ENCODE results near the gene COL13A1.

COL13A1 gene

DNA sequence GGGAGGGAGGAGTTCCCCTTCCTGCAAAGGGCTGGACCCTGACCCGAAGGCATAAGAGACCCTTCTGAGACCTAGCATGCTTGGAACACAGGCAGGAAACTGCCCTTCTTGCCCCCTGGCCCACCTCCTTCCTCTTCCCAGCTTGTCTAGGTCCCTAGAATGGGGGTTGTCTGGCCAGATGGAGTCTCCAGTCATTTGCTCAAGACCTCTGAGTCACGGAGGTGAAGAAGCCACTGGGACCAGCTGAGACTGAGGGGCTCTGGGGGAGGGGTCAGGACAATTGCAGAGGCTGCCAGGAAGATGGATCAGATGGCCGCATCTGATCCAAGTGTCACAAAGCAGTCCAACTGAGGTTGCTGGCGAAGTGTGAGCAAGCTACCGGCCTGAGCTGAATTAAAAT lies 46.2 kb downstream of the COL13A1 start:
- no peaks in the 10 kb centered on the region for H3K36me3 ChIP-seq (ENCODE audit: insufficient read depth, low read length)
- no peak overlapping the region for H3K4me2 ChIP-seq (ENCODE audit: low read length)
- no peaks in the 10 kb centered on the region for H3K9me2 ChIP-seq (ENCODE audit: low read depth, low read length)
- H3K9ac ChIP-seq (ENCODE audit: low read length), result no peak overlapping the region
- H3K27ac ChIP-seq (ENCODE audit: low read depth, low read length, poor library complexity, severe bottlenecking), result no peak overlapping the region
- no peak overlapping the region for H3K4me3 ChIP-seq (ENCODE audit: low read depth, low read length, poor library complexity, severe bottlenecking)
- H2AFZ ChIP-seq (ENCODE audit: low read length), result no peak overlapping the region
- TF ChIP-seq CTCF (IDR thresholded peaks at IDR 0.05; ENCODE audit: low read length) (no peak), EZH2 (IDR thresholded peaks at IDR 0.05; ENCODE audit: borderline replicate concordance, low read length) (no peak)
- no peaks in the 10 kb centered on the region for H3F3A ChIP-seq (ENCODE audit: insufficient read depth, low read length)
- 0 out of 2 replicates have a peak, but pooled peaks cover 14% of the 10 kb centered on the region for H3K27me3 ChIP-seq (ENCODE audit: insufficient read depth, low read length)
- no peaks in the 10 kb centered on the region for H3K9me3 ChIP-seq (ENCODE audit: low read length)
- H3K4me1 ChIP-seq (ENCODE audit: insufficient read depth, low read length, severe bottlenecking), result peaks cover 7% of the 10 kb centered on the region
- no peaks in the 10 kb centered on the region for H3K79me2 ChIP-seq (ENCODE audit: insufficient read depth, low read length)
- H4K20me1 ChIP-seq (ENCODE audit: insufficient read depth, low read length), result no peaks in the 10 kb centered on the region

- H3K9ac ChIP-seq (ENCODE audit: low read length), result no peak overlapping the region
- no peaks in the 10 kb centered on the region for H3K79me2 ChIP-seq (ENCODE audit: insufficient read depth, low read length)
- no peak overlapping the region for H3K4me3 ChIP-seq (ENCODE audit: low read depth, low read length, poor library complexity, severe bottlenecking)
- H4K20me1 ChIP-seq (ENCODE audit: insufficient read depth, low read length), result no peaks in the 10 kb centered on the region
- no peak overlapping the region for H3K27ac ChIP-seq (ENCODE audit: low read depth, low read length, poor library complexity, severe bottlenecking)
- H3K4me2 ChIP-seq (ENCODE audit: low read length), result no peak overlapping the region
- no peak overlapping the region for H2AFZ ChIP-seq (ENCODE audit: low read length)
- no peak for TF ChIP-seq CTCF (IDR thresholded peaks at IDR 0.05; ENCODE audit: low read length)
- TF ChIP-seq EZH2 (IDR thresholded peaks at IDR 0.05; ENCODE audit: borderline replicate concordance, low read length), result no peak
- H3F3A ChIP-seq (ENCODE audit: insufficient read depth, low read length), result no peaks in the 10 kb centered on the region
- H3K27me3 ChIP-seq (ENCODE audit: insufficient read depth, low read length), result 0 out of 2 replicates have a peak, but pooled peaks cover 14% of the 10 kb centered on the region
- H3K36me3 ChIP-seq (ENCODE audit: insufficient read depth, low read length), result no peaks in the 10 kb centered on the region
- no peaks in the 10 kb centered on the region for H3K9me3 ChIP-seq (ENCODE audit: low read length)
- no peaks in the 10 kb centered on the region for H3K9me2 ChIP-seq (ENCODE audit: low read depth, low read length)
- peaks cover 7% of the 10 kb centered on the region for H3K4me1 ChIP-seq (ENCODE audit: insufficient read depth, low read length, severe bottlenecking)
These were observed 46.7 kb downstream of the COL13A1 start for GRCh38 chr10:69848454-69848853.

DNA sequence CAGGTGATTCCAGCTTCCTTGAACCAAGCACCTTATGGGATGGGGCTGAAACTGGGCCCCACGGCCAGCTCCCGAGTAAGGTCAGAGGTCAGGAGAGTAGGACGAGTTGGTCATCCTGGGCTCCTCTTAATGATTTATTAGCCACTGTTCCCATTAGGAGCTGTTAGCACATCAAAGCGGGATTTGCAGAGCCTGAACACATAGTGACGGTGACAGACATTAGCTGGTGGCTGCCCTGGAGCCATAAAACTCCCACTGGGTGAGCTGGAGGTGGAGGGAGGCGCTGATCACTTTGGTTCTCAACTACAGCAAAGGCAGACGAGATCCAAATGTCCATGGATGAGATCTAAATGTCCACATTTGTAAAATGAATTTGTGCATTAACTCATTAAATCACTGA lies 48.1 kb downstream of the COL13A1 start:
- H3K36me3 ChIP-seq (ENCODE audit: insufficient read depth, low read length), result no peaks in the 10 kb centered on the region
- no peak overlapping the region for H2AFZ ChIP-seq (ENCODE audit: low read length)
- no peak overlapping the region for H3K4me3 ChIP-seq (ENCODE audit: low read depth, low read length, poor library complexity, severe bottlenecking)
- H3K27ac ChIP-seq (ENCODE audit: low read depth, low read length, poor library complexity, severe bottlenecking), result no peak overlapping the region
- no peaks in the 10 kb centered on the region for H3F3A ChIP-seq (ENCODE audit: insufficient read depth, low read length)
- H3K4me2 ChIP-seq (ENCODE audit: low read length), result no peak overlapping the region
- H3K27me3 ChIP-seq (ENCODE audit: insufficient read depth, low read length), result 0 out of 2 replicates have a peak, but pooled peaks cover 14% of the 10 kb centered on the region
- no peaks in the 10 kb centered on the region for H3K79me2 ChIP-seq (ENCODE audit: insufficient read depth, low read length)
- H3K9me3 ChIP-seq (ENCODE audit: low read length), result no peaks in the 10 kb centered on the region
- peaks cover 7% of the 10 kb centered on the region for H3K4me1 ChIP-seq (ENCODE audit: insufficient read depth, low read length, severe bottlenecking)
- H4K20me1 ChIP-seq (ENCODE audit: insufficient read depth, low read length), result no peaks in the 10 kb centered on the region
- TF ChIP-seq EZH2 (IDR thresholded peaks at IDR 0.05; ENCODE audit: borderline replicate concordance, low read length), result no peak
- no peak for TF ChIP-seq CTCF (IDR thresholded peaks at IDR 0.05; ENCODE audit: low read length)
- H3K9ac ChIP-seq (ENCODE audit: low read length), result no peak overlapping the region
- H3K9me2 ChIP-seq (ENCODE audit: low read depth, low read length), result no peaks in the 10 kb centered on the region
